ENCODE measurements around the gene KIF25.

The KIF25 gene

GRCh38 chr6:168039301-168039700, 41.8 kb downstream of the KIF25 start:
- no peak for DNase-seq

- DNase-seq: no peak
Observed at GRCh38 chr6:168039849-168040248, 42.4 kb downstream of the KIF25 start.

- DNase-seq: no peak
Observed at GRCh38 chr6:168040856-168041496, 43.5 kb downstream of the KIF25 start.

- no peak for DNase-seq
Observed at GRCh38 chr6:168041928-168042327, 44.5 kb downstream of the KIF25 start.

GRCh38 chr6:168042426-168043192, 45.1 kb downstream of the KIF25 start:
- no peak for DNase-seq

GRCh38 chr6:168043193-168043847, 45.8 kb downstream of the KIF25 start:
- no peak for DNase-seq

GRCh38 chr6:168043848-168044415, 46.5 kb downstream of the KIF25 start:
- DNase-seq: no peak

GRCh38 chr6:168044521-168045130, 47.2 kb downstream of the KIF25 start:
- no peak for DNase-seq

- no peak for DNase-seq
Observed at GRCh38 chr6:168045141-168045691, 47.7 kb downstream of the KIF25 start.

- DNase-seq: no peak
Observed at GRCh38 chr6:168045706-168046620, 48.5 kb downstream of the KIF25 start.

- DNase-seq: no peak
Observed at GRCh38 chr6:168046696-168047095, 49.2 kb downstream of the KIF25 start.

- no peak for DNase-seq
Observed at GRCh38 chr6:168047841-168048723, 50.6 kb downstream of the KIF25 start.

GRCh38 chr6:168048724-168049025, 51.2 kb downstream of the KIF25 start:
- no peak for DNase-seq

- no peak for DNase-seq
Observed at GRCh38 chr6:168049277-168049676, 51.8 kb downstream of the KIF25 start.

GRCh38 chr6:168049706-168050224, 52.3 kb downstream of the KIF25 start:
- DNase-seq: no peak

GRCh38 chr6:168050225-168050880, 52.9 kb downstream of the KIF25 start:
- DNase-seq: no peak

GRCh38 chr6:168050881-168051586, 53.6 kb downstream of the KIF25 start:
- DNase-seq: no peak

- DNase-seq: no peak
Observed at GRCh38 chr6:168051648-168052047, 54.2 kb downstream of the KIF25 start.

- DNase-seq: no peak
Observed at GRCh38 chr6:168052291-168052891, 54.9 kb downstream of the KIF25 start.

All from GDM1 (cell line).